Erythroblast (primary cell): ENCODE results near the gene NOD1.

Experiments
- GATA1 ChIP-seq: IDR thresholded peaks from 2 replicates; pipeline ENCODE4 v1.6.1; 2011; ENCODE audit warnings: low read depth, mild to moderate bottlenecking, control low read depth, low read length, moderate library complexity
- POLR2A ChIP-seq: IDR thresholded peaks from 2 replicates; pipeline ENCODE4 v1.6.1; 2011; ENCODE audit warnings: mild to moderate bottlenecking, low read length

DNA sequence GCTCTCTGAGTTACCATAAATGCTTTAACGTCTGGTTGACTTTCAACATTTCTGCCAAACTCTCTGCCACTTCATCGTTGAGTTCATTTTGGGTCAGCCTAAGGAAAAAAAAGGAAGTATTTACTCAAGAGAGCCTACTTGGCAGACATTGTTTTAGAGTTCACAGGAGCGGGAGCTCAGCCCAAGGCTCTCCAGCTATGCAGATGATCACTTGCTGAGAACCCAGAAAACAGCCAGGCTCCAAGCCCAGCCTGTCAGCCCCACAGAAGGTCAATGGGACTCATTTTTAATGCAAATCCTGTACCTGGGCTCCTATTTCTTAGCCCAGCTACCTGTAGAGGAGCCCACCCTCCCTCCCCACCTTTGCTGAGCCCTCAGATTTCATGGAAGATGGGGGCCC is 45.5 kb downstream of the NOD1 start:
- no peak for TF ChIP-seq POLR2A
- TF ChIP-seq GATA1, result no peak
